Type B pancreatic cell (in vitro differentiated cells): ENCODE data around the gene ELL2. TPM values are rescaled to one million over a fixed set of nuclear protein-coding genes. Genes with fewer than 3 reads are reported as not detected.

Source experiments
- DNase-seq: peaks from one replicate; pipeline ENCODE4 v3.0.0; 2021; ENCODE audit warnings: mixed read lengths; ENCODE audit not compliant: unreplicated experiment; ENCODE audit errors: extremely low spot score
- H3K27ac Mint-ChIP-seq: 2 replicates; pipeline ENCODE4 v1.8.0; 2021; ENCODE audit warnings: mild to moderate bottlenecking, mixed read lengths
- H3K27me3 Mint-ChIP-seq: 2 replicates; pipeline ENCODE4 v1.8.0; 2021; ENCODE audit warnings: mixed read lengths
- H3K36me3 Mint-ChIP-seq: 2 replicates; pipeline ENCODE4 v1.8.0; 2021; ENCODE audit warnings: mixed read lengths
- H3K4me1 Mint-ChIP-seq: one replicate; pipeline ENCODE4 v1.8.0; 2021; ENCODE audit warnings: mixed read lengths; ENCODE audit not compliant: unreplicated experiment
- H3K4me3 Mint-ChIP-seq: 2 replicates; pipeline ENCODE4 v1.8.0; 2021; ENCODE audit warnings: mild to moderate bottlenecking, mixed read lengths
- H3K9me3 Mint-ChIP-seq: 2 replicates; pipeline ENCODE4 v1.8.0; 2021; ENCODE audit warnings: mixed read lengths
- CTCF ChIP-seq: fragments of 200-600 bp; sonication (generic); conservative IDR thresholded peaks from 2 replicates; pipeline ENCODE4 v1.5.0; 2021; ENCODE audit warnings: antibody characterized with exemption, mild to moderate bottlenecking
- total RNA-seq: library from RNA; stranded (reverse); gene quantifications from 2 replicates; pipeline ENCODE4 v1.2.1, GENCODE V29; 2021; ENCODE audit warnings: low replicate concordance

ELL2 gene
- total RNA-seq, 1 donor from 2014 or later: 33.9 TPM

DNA sequence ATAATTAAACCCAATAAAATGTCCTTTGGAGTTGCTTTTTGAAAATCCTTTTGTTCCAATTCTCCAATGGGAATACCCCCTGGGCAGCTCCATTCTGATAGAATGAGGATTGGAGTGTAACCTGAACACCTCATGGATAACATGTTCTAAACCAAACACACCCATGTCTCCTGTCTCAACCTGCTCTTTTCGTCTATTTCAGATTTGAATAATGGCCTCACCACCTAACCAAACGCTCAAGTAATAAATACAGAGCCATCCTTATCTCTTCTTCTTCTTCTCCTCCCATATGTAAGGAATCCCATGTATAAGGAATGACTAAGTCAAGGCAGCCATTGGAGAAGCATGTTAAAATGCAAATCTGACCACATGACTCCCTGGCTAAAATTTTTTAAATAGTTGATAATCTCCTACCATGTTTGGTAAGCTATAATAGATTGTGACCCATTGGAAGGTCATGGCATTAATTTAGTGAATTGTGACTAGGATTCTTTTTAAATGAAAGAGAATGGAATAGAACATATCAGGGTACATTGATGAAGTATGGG, 26.0 kb downstream of the ELL2 start:
- TF ChIP-seq CTCF: no peak
- Mint-ChIP-seq H3K9me3 (no peaks in the 10 kb centered on the region), H3K4me1 (no peaks in the 10 kb centered on the region), H3K27me3 (no peaks in the 10 kb centered on the region), H3K36me3 (peaks cover 6% of the 10 kb centered on the region), H3K27ac (no peak overlapping the region), H3K4me3 (no peak overlapping the region)
- DNase-seq: no peak

- DNase-seq: no peak
- Mint-ChIP-seq H3K9me3 (no peaks in the 10 kb centered on the region), H3K27me3 (no peaks in the 10 kb centered on the region), H3K36me3 (peaks cover 6% of the 10 kb centered on the region), H3K27ac (peak overlapping the region; percentile 83), H3K4me1 (no peaks in the 10 kb centered on the region), H3K4me3 (peak overlapping the region; percentile 34)
- TF ChIP-seq CTCF: no peak
Measured at GRCh38 chr5:95934207-95934804, 27.3 kb downstream of the ELL2 start.

DNA sequence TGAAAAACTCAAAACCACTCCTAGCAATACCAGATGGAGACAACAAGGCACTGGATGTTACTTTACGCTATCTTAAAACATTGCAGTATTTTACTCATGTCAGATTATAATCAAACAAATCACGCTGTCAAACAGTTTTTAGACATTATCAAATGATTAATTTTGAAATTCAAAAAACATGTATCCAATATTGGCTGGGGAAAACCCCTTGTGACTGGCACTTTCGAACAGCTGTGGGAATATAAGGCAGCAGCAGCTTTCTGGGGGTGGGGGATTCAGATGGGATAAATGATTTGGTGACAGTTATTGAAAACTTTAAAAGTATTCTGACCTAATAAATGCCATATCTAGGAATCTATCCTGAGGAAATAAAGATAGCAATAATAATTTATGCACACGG, 28.7 kb downstream of the ELL2 start:
- H3K4me3 Mint-ChIP-seq: no peak overlapping the region
- H3K36me3 Mint-ChIP-seq: peaks cover 6% of the 10 kb centered on the region
- no peak overlapping the region for H3K27ac Mint-ChIP-seq
- H3K27me3 Mint-ChIP-seq: no peaks in the 10 kb centered on the region
- no peaks in the 10 kb centered on the region for H3K9me3 Mint-ChIP-seq
- no peak for DNase-seq
- TF ChIP-seq CTCF: no peak
- H3K4me1 Mint-ChIP-seq: peaks cover 7% of the 10 kb centered on the region

GRCh38 chr5:95931079-95931833, 30.4 kb downstream of the ELL2 start:
- Mint-ChIP-seq H3K36me3 (peaks cover 4% of the 10 kb centered on the region), H3K9me3 (no peaks in the 10 kb centered on the region), H3K4me3 (peak overlapping the region; percentile 5), H3K4me1 (peaks cover 10% of the 10 kb centered on the region), H3K27ac (no peak overlapping the region), H3K27me3 (no peaks in the 10 kb centered on the region)
- no peak for TF ChIP-seq CTCF
- DNase-seq: no peak

DNA sequence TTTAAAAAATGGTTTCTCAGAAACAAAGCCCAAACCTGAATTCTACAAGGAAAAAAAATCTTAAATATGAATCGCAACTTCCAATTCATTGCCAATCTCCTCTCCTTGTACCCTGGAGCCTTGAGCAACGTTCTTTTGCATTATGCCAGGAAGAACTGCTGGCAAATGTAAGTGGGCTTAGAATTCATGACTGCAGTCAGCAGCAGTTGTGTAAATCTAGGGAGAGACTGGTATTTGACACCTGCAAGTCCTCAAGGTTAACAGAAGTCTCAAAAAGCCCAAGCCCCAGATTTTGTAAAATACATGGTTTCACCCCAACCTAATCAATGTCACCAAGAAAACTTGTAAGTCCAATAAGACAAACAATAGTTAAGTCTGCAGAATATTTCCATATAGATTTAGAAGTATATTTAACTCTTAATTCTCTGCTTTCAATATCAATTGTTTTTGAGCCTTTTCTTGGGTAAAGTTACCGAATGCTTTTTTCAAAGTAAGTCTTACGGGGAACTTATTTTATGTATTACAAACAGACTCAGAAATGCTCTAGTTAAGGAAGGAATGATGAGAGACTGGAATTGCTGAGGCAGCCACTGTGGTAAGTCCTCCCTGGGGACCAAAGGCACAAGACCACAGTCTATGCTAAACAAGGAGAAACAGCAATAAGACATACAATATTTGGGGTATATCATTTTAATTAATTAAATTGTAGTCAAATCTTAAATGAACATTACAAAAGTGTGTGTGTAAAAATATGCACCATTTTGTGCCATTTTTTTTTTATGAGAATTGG, 31.3 kb downstream of the ELL2 start:
- Mint-ChIP-seq H3K27me3 (no peaks in the 10 kb centered on the region), H3K4me1 (peaks cover 11% of the 10 kb centered on the region), H3K27ac (no peak overlapping the region), H3K36me3 (no peaks in the 10 kb centered on the region), H3K9me3 (no peaks in the 10 kb centered on the region), H3K4me3 (no peak overlapping the region)
- no peak for DNase-seq
- TF ChIP-seq CTCF: no peak
